ENCODE data around the gene SLC22A12. TPM values are rescaled to one million over a fixed set of nuclear protein-coding genes. Genes with fewer than 3 reads are reported as not detected.

The SLC22A12 gene
- total and polyA plus RNA-seq, 2 of the 8 experiments (the other 6 are each of a cell fraction or from before 2014, with no cell fraction given): not detected

- H4K5ac ChIP-seq (ENCODE audit: insufficient read length, low read depth, low read length): no peak overlapping the region
- no peak overlapping the region for H3K56ac ChIP-seq (replicated peaks; ENCODE audit: insufficient read length, low read depth, low read length)
- H3K9me3 ChIP-seq (ENCODE audit: insufficient read depth in 2 of 2, low read depth in 1 of 2, low read length in 1 of 2): peaks cover 0 to 4% of the 10 kb centered on the region in 2 experiments; a peak in 2 of 4 replicates
- H2BK15ac ChIP-seq (ENCODE audit: low read length): no peak overlapping the region
- no peak overlapping the region for H3K4me3 ChIP-seq (ENCODE audit: extremely low read depth in 1 of 4, insufficient read depth in 2 of 4, low read depth in 3 of 4, low read length in 4 of 4)
- no peak overlapping the region for H2BK5ac ChIP-seq (ENCODE audit: low read depth, low read length)
- H2BK120ac ChIP-seq (replicated peaks; ENCODE audit: low read depth, low read length): no peak overlapping the region
- peaks cover 0 to 11% of the 10 kb centered on the region in 2 experiments for H4K20me1 ChIP-seq (replicated peaks in 1 of 2; ENCODE audit: control insufficient read depth in 1 of 2, insufficient read depth in 2 of 2, low read length in 2 of 2)
- H3K4me2 ChIP-seq (ENCODE audit: insufficient read depth in 1 of 2, low read depth in 2 of 2, low read length in 2 of 2): no peak overlapping the region
- H3K79me2 ChIP-seq (ENCODE audit: control insufficient read depth in 1 of 2, insufficient read depth in 2 of 2, low read length in 2 of 2): no peaks in the 10 kb centered on the region
- no peak overlapping the region for H4K8ac ChIP-seq (ENCODE audit: extremely low read depth, insufficient read depth, low read length)
- H3K79me1 ChIP-seq (ENCODE audit: low read depth, low read length): no peaks in the 10 kb centered on the region
- no peak for FAIRE-seq
- H3K9ac ChIP-seq (replicated peaks in 1 of 4; ENCODE audit: extremely low read depth in 1 of 4, low read depth in 3 of 4, low read length in 3 of 4): no peak overlapping the region
- CTCF ChIA-PET (ENCODE audit: partially characterized antibody): interaction anchor here (0.9 to 1.9 kb wide), 7 partner anchors 21 to 149 kb away, joined by 3 to 7 read pairs (median 3); no protein-coding TSS in a partner anchor
- no peak overlapping the region for H2BK12ac ChIP-seq (ENCODE audit: low read depth, low read length)
- H3K23me2 ChIP-seq (ENCODE audit: low read depth, low read length): peaks cover 21% of the 10 kb centered on the region; the same call in 1 of the 2 replicates
- no peak overlapping the region for H3K4ac ChIP-seq (replicated peaks; ENCODE audit: insufficient read length, low read depth, low read length)
- DNase-seq (ENCODE audit: low read depth in 1 of 2, low spot score in 2 of 2): no peak
- no peak overlapping the region for H4K91ac ChIP-seq (replicated peaks; ENCODE audit: insufficient read length, low read length)
- H3K23ac ChIP-seq (ENCODE audit: insufficient read length): no peak overlapping the region
- no peak overlapping the region for H2AK5ac ChIP-seq (ENCODE audit: low read depth, low read length)
- POLR2A ChIA-PET (ENCODE audit: partially characterized antibody): no interaction called here
- WGBS, 2 experiments (ENCODE audit: extremely low coverage in 1 of 2, insufficient coverage in 1 of 2, insufficient read length in 1 of 2, insufficient replicate concordance in 2 of 2, low coverage in 1 of 2, low lambda C conversion rate in 2 of 2, missing lambda C conversion rate in 1 of 2): 87% methylated on average over 13 of the region's 13 CpGs; no CpG with 5 or more reads in 1 of the 2 experiments
- H3K27me3 ChIP-seq (replicated peaks in 1 of 4; ENCODE audit: control insufficient read depth in 3 of 4, extremely low read depth in 1 of 4, insufficient read depth in 3 of 4, low read length in 3 of 4): peaks cover 0 to 3% (median 2%) of the 10 kb centered on the region in 4 experiments; a peak in 3 of 7 replicates
- no peak overlapping the region for H2AFZ ChIP-seq (ENCODE audit: low read length)
- H2BK20ac ChIP-seq (ENCODE audit: low read length): no peak overlapping the region
- no peak for TF ChIP-seq NANOG (IDR thresholded peaks at IDR 0.05; ENCODE audit: insufficient read depth, low read depth, low read length, poor library complexity, severe bottlenecking)
- TF ChIP-seq BCL11A (IDR thresholded peaks at IDR 0.05; ENCODE audit: low read depth in 2 of 2, low read length in 2 of 2): no peak
- no peak for TF ChIP-seq CTBP2 (IDR thresholded peaks at IDR 0.05; ENCODE audit: borderline replicate concordance, insufficient read depth, insufficient read length, low read length)
- TF ChIP-seq MAX (IDR thresholded peaks at IDR 0.05): no peak
- TF ChIP-seq CBX8 (IDR thresholded peaks at IDR 0.05; ENCODE audit: borderline replicate concordance, low read depth, low read length): no peak
- TF ChIP-seq RXRA (IDR thresholded peaks at IDR 0.05; ENCODE audit: insufficient read depth, low read depth, low read length): no peak
- TF ChIP-seq BRCA1 (IDR thresholded peaks at IDR 0.05; ENCODE audit: low read depth, low read length): no peak
- no peak for TF ChIP-seq KDM5A (IDR thresholded peaks at IDR 0.05; ENCODE audit: low read length)
- no peak for TF ChIP-seq TAF7 (optimal IDR thresholded peaks at IDR 0.05; ENCODE audit: borderline replicate concordance, low read depth, low read length)
- TF ChIP-seq EGR1 (IDR thresholded peaks at IDR 0.05; ENCODE audit: borderline replicate concordance, low read depth, low read length): no peak
- TF ChIP-seq CHD2 (IDR thresholded peaks at IDR 0.05; ENCODE audit: low read length): no peak
- no peak for TF ChIP-seq BACH1 (IDR thresholded peaks at IDR 0.05; ENCODE audit: low read length)
- no peak for TF ChIP-seq SP4 (IDR thresholded peaks at IDR 0.05; ENCODE audit: low read length)
- TF ChIP-seq CREB1 (IDR thresholded peaks at IDR 0.05): no peak
- H3K36me3 ChIP-seq (ENCODE audit: control insufficient read depth in 2 of 4, insufficient read depth in 4 of 4, low read length in 3 of 4): no peaks in the 10 kb centered on the region
- H3K27ac ChIP-seq (ENCODE audit: low read depth, low read length): no peak overlapping the region
- no peaks in the 10 kb centered on the region for H3K4me1 ChIP-seq (replicated peaks in 1 of 4; ENCODE audit: control insufficient read depth in 3 of 4, insufficient read depth in 4 of 4, low read length in 3 of 4)
- no peak overlapping the region for H3K14ac ChIP-seq (ENCODE audit: insufficient read length)
- H3K18ac ChIP-seq (ENCODE audit: extremely low read depth, low read length): no peak overlapping the region
These were observed 6.7 kb downstream of the SLC22A12 start for GRCh38 chr11:64597671-64598101.

All from H1 (cell line).